Renal cortical epithelial cell (primary cell): ENCODE measurements around the gene TRPC4AP. TPM values are rescaled to one million over a fixed set of nuclear protein-coding genes. Genes with fewer than 3 reads are reported as not detected.

Source experiments
- DNase-seq: peaks from one replicate; pipeline ENCODE4 v3.0.0-alpha.2; 2011; ENCODE audit warnings: low read depth
- total RNA-seq: library from RNA; depleted of rRNA; stranded (reverse); fragments of >200 nt; gene quantifications from 2 replicates; pipeline ENCODE4 v1.2.3, GENCODE V29; 2014

Gene TRPC4AP
- total RNA-seq, 1 donor from 2014 or later = 93.3 TPM

DNA sequence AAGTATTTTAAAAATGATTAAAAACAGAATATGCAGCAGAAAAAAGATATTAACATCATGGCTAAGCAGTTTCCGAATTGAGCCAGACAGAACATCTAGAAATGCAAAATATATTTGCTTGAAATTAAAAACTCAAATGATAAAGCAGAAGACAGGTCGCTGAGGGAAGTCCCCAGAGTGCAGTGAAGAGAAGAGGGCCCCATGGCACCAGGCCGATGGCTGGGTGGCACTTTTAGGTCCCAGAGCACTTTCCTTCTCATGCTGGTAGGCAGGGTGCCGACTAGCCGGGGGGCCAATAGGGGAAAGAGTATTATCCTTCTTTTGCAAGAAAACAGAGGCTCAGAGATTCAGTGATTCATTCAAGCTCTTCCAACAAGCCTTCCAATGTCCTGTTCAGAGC, 78.1 kb downstream of the TRPC4AP start:
- no peak for DNase-seq

DNA sequence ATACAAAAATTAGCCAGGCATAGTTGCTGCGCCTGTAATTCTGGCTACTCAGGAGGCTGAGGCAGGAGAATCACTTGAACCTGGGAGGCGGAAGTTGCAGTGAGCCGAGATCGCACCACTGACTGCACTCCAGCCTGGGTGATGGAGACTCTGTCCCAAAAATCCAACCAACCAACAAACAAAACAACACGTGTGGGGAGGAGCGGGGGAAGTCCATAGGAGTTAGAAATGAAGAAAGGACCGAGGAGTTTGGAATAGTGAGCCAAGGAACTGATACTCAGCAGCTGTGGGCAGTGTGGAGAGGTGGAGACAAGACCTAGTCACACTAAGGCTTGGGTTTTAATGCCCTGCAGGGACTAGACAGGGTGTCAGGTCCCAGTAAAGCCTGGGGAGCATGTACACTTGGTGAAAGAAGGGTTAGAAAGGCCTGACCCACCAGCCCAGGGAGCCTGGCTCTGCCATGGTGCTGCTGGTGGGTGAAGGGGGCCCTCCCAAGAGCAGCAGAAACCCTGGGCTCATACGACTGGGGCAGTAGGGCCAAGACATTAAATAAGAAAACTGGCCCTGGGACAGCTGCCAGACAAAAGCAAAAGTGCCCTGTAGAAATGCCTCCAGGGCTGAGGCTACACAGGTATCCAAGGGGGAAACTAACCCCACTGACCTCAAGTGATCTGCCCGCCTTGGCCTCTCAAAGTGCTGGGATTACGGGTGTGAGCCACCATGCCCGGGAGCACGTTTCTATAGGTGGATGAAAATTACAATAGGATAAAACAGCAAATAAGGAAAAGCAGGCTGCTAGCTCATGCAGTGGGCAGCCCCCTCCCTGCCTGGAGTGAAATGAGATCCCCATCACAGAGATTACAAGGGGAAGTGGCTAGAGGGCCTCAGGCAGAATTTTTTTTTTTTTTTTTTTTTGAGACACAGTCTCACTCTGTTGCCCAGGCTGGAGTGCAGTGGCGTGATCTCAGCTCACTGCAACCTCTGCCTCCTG, 78.9 kb downstream of the TRPC4AP start:
- no peak for DNase-seq

DNA sequence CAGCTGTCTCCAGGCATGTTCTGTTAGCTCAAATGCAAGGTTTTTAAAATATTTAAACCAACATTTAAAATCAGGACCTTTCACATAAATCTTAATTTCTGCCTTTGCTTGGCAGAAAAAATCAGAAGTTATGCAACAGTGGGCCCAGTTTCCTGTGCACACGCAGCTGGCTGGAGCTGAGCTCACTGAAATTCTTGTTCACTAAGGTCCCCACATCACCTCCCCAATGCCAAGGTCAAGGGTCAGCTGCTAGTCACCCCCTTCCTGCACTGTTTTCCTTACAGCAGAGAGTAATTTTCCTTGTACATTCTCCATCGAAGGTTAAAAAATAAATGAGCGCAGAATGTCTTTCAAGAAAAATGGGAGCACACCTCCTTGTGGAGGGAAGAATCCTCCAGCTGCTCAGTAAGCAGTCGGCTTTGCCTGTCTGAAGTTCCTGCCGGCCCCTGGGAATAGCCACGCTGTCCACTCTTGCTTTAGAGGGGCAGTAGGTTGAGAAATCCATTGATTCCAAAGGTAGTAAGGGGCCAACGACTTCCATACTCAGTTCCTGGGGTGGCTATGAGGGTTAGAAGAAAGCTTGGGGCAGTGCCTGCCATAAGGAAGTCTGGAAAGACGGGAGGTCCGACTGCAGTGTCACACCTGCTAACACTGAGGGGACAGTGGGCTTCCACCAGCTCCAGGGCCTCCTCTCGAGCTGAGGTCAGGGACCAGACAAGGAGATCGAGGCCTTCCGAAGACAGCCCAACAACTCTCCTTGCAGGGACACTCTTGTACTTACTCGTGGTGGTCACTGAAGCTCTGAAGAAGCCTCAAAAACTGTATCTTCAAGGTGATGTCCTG, 80.2 kb downstream of the TRPC4AP start:
- no peak for DNase-seq

DNA sequence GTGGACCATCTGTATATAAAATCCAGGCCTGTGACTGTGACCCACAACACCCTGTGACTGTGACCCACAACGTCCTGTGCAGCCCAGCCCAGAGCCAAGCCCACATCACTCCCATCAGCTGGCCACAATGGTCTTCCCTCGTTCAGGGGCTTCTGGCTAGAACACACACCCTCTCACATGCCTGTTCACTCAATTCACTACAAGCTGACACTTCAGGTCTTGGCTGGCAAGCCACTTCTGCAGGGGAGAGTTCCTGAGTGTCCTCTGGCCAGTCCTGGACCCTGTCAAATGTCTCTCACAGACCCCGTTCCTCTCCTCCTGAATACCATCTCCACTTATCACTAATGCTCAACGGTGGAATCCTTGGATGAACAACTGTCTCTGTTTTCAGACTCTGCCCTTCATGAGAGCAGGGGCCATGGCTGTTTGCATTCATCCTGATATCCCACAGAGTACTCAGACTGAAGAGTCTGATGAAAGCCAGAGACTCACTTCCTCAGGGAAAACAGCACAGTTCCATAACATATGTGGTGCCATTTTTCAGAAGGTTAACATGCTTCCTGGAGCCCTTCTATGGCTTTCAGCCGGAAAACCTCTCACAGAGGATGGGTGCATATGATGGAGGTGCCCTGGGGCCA, 80.9 kb downstream of the TRPC4AP start:
- no peak for DNase-seq

DNA sequence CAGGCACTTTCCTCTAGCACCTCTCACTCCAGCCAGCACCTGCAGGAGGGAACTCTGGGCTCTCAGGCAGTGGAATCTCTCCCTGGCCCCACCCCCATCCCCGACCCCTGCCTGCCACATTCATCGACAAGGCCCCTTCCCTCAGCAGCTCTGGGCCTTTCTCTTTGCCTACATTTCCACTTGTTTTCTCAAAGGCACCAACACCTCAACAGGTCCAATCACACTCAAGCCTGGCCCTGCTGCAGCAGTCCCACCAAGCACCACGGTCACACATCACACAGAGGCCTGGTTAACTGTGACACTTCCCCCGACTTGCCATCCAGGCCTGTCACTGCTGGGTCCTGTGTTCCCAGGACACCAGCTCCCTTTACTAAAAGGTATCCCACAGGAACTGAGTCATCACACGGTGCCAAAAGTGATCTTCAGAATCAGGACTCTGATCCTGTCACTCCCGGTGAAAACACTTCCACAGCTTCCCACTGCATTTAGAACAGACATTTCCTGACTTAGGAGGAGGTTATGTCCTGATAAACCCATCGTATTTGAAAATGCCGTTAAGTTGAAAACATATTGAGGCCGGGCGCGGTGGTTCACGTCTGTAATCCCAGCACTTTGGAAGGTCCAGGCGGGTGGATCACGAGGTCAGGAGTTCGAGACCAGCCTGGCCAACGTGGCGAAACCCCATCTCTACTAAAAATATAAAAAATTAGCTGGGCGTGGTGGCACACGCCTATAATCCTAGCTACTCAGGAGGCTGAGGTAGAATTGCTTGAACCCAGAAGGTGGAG, 82.0 kb downstream of the TRPC4AP start:
- DNase-seq = no peak

DNA sequence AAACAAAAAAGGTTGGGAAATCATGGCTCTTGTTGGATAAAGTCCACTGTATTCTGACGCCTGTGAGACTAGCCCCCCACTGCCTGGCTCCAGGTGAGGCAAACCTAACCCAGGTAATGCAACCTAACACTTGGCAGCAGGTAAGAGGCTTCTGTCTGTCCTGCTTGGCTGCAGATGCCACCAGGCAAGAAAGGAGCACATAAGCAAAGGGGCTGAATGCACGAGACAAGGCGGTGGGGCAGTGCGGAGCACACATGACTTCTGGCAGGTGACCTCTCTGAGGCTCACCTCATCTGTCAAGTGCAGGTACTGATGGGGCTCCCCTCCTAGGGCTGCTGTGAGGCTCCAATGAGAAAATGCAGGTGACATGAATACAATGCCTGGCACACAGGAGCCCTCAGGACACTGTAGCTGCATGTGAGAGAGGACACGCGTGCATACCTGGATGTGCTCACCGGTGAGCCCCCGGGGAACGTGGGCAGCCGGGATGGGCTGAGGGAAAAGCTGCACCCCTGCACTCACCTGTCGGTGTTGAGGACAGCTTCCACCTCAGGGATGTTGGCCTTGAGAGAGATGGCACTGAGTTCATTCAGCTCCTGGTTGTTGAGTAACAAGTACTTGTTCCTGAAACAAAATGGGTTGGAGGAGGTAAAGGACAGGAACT, 82.8 kb downstream of the TRPC4AP start:
- DNase-seq = no peak

DNA sequence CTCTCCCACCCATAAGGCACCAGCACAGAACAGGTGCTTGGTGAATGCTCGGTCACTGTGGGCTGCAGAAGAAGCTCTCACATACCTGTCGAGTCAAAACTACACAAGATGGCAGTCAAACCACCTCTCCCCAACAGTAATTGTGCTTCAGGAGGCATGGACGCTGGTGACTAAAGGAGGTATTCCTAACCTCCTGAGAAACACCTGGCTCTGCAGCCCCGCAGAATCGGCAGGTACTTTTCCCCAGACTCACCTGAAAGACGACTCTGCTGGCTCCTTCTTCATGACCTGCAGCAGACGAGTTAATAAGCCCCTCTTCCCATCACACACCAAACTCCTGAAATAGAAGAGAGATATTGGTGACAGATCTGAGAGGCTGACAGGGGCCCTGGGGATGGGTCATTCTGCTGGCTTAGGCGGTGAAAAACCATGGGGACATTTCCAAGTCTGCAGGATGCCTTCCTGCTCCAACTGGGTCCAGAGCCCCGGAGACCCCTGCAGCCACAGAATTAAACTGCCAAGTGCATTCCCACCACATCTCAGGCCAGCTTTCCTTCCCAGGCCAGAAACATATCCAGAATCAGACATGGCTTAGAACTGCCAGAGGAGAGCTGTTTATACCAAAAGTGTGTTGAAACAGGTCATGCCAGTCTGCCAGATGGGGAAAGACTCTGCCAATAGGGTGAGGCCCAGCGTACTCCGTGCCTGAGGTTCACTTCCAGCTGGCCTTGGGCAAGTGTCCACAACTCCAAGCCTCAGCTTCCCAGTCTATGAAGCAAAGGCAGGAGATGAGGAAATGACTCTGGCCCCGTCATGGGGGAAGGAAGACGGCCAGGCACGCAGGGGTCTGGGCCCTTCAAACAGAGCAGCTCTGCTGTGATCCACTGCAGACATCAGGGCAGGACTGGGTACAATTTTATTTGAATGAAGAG, 83.9 kb downstream of the TRPC4AP start:
- DNase-seq = no peak

DNA sequence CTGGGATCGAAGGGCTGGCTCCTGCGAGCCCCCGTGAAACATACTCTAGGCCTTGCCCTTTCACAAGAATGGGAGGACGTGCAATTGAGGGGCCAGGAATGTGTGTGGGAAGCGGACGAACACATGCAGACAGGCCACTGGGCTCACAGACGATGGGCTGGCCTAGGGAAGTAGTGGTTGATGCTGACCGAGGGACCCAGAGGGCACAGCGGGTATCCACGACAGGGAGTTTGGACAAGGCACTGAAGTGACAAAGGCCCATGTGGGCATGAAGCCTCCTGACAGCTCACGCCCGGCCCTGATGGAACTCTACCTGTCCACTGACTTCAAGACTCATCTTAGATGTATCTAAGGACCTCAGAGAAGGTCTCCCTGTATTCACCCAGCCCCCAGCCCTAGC, 84.7 kb downstream of the TRPC4AP start:
- no peak for DNase-seq

DNA sequence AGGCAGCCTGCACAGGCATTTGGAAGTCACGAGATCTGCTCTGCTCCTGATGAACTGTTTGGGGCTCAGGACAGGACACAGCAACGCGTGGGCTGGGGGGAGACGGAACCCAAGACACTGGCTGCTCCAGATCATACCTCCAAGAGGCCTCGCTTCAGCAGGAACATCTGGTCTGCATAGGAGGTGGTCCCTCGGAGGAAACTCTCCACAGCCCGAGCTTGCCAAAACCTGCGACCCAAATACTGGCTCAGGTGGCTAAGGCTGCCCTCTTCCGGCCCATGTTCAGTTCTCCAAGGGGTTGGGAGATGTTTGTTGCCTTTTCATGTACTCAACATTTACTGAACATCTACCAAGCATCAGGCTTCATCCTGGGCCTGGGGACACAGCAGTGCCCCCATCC, 85.2 kb downstream of the TRPC4AP start:
- no peak for DNase-seq

DNA sequence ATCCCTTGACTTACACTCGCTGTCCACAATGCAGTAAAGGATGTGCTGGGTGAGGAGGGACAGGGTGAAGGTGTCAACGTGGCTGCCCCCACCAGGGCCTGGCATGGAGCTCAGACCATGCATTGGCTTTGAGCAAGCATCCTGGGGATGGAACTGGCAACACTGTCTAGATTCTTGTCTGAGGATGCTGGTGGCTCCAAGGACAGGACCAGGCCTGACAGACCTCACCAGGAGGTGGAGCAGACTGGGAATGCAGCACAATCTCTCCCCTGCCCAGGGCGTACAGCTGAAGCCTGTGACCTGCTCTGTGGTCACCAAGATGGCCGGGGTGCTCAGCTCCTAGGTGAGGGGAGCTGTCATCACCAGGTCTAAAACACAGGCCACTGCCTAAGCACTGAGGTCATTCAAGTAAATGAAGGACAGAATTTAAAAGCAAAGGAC, 86.1 kb downstream of the TRPC4AP start:
- no peak for DNase-seq

DNA sequence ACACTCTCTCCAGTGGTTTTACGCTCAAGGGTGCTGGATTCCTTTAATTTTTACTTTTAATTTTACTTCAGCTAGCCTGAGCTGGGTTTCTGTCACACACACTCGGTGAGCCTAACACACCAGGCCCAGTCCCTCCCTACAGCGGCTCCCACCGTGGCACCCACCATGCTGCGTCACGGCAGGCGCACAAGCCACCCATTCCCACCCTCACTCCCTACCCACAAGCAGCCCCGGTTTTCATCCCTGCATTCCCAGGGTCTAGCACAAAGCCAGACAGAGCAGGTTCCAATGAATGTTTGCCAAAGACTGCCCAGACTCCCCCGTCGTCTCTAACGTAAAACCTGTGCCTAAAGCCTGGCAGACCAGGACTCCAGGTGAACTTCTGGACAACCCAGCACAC, 86.6 kb downstream of the TRPC4AP start:
- DNase-seq = no peak

DNA sequence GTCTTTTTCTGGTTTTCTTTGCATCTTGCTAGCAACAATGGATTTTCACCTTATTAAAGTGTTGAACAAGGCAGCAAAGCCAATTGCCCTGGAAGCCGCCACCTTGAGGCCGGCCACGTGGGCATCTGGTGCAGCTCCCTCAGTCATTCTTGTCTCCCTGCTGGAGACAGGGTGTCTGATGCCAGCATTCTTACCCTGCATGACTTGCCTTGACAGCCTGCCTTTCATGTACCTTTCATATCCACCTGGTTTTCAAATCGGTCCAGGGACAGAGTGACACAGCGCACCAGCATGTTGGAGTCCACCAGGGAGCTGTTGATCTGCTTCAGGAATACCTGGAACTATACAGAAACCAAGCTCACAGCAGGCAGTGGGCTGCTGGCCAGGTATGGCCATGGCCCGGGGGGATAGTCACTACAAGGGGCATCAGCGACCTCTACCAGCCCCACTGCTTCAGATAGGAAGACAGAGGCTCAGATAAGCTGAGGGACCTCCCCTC, 87.1 kb downstream of the TRPC4AP start:
- DNase-seq = no peak

DNA sequence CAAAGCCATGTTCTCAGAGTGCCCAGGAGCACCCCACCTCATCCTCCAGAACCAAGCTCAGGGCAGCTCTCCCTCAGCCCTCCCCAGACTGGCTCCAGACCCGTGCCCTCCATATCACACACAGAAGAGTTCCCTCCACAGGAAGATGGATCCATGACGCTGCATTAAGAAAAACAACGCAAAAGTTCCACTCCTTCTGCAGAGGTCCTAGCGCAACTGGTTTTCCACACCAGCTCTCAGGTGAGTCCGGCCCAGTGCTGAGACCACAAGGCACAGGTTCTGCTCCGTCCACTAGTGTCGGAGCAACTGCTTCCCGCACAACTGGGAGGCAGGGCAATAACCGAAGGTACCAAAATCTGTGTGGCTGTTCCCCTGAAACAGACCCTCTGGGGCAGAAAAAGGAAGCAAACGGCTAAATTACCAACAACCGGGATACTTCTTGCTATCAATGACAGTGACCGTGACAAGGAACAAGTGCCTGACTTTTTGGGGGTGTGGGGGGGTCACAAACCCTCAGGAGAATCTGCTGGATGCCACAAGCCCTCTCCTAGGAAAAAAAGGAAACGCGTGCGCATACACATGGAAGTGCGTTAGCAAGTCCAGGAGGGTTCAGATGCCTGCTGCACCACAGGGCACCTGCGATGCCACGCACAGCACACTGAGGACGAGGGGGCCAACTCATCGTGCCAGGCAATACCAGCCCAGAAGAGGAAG, 87.7 kb downstream of the TRPC4AP start:
- DNase-seq = no peak

DNA sequence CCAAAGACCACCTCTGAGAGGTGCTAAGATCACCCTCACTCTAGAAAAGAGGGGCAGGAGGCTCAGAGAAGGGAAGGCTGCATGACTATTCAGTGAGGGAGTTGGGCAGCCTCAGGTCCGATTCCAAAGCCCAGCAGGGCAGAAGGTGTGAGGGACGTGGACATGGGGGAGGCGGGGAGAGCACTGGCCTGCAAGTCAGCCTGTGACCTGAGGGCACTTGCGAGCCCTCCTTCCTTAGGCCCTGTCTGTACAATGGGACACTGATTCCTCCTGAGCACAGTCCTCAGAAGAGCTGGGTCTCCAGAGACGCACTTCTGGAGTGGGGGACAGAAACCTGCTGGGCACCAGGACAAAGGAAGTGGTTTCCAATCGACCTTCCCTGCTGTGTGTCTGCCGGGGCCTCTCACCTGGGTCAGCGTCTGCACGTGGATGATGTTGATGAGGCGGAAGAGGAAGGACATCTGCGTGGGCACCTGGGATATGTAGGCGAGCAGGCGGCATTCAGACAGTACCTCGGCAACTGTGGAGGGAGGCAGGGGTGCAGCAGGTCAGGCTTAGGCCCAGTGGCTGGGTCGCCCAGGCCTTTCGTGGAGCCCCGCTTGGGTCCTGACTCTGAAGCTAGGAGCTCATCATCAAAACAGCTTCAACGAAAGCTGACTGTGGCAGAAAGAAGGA, 88.4 kb downstream of the TRPC4AP start:
- DNase-seq = no peak

DNA sequence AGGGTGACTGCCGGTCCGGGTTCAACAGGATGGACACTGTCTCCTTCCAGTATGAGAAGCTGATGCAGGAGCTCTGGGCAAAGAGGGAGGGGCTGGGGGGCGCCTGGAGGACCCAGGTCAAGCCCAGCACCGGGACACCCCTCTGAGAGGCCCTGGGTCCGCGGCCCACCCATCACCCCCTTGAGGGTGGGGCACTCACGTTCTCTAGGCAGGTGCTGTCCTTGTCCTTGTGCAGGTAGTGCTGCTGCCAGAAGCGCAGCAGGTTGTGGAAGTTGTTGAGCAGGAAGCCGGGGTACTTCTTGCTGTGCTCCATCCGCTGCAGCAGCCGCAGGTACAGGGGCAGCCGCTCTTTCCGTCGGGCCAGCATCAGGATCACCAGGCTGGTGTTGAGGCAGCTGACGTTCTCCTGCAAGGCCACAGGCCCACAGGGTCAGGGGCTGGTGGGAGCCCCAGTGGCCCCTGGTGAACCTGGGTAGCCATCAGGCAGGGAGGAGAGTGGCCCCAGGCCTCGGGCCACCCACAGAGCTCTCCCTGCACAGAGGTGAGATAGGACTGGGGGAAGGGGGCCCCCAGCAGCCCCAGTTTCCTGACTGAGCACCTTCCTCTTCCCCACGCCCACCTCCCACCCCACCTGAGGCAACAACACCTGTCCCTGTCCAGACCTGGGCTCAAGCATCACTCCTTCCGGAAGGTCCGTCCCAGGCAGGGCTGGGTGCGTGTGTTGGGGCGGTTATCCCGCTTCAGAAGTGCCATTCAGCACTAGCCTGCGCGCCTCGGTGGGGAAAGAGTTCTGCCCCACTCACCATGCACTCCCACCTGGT, 89.2 kb downstream of the TRPC4AP start:
- no peak for DNase-seq

DNA sequence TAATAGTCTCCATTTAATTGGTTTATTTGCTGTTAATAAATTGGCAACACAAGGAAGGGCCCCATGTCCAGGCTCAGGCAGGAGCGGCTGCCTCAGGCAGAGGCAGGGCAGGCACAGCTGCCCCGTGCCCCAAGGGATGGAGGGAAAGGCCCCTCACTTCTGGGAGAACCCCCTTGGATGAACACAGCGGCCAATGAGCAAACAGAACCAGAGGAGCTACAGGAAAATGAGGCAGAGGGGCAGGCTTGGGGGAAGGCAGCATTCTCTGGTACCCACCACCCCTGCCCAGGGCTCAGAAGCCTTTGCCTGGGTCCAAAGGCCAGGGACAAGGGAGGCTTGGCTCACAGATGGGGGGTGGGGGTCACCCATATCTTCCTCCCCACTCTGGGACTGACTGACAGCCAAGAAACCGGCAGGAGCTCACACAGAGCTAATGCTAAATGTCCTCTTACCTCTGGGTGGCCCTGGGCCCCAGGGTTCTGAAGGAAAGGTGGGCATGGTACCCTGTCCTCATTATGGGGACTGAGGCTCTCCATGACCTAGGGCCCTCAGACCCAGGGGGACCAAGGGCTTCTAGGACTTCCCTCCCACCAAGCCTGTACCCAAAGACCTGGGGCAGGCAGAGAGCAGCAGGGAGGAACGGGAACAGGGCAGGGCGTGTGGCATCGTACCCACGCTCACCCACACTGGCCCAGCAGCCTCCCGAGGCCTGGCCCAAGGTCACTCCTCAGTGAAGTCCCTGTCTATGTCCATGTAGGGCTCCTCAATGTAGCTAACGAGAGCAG, 90.0 kb downstream of the TRPC4AP start:
- DNase-seq = no peak
